ENCODE measurements around the gene LACTB. TPM values are rescaled to one million over a fixed set of nuclear protein-coding genes. Genes with fewer than 3 reads are reported as not detected.

LACTB gene
- total and polyA plus RNA-seq, 2 of the 13 experiments (the other 11 are each of a cell fraction or from before 2014, with no cell fraction given), result 14.8 to 23.0 TPM

DNA sequence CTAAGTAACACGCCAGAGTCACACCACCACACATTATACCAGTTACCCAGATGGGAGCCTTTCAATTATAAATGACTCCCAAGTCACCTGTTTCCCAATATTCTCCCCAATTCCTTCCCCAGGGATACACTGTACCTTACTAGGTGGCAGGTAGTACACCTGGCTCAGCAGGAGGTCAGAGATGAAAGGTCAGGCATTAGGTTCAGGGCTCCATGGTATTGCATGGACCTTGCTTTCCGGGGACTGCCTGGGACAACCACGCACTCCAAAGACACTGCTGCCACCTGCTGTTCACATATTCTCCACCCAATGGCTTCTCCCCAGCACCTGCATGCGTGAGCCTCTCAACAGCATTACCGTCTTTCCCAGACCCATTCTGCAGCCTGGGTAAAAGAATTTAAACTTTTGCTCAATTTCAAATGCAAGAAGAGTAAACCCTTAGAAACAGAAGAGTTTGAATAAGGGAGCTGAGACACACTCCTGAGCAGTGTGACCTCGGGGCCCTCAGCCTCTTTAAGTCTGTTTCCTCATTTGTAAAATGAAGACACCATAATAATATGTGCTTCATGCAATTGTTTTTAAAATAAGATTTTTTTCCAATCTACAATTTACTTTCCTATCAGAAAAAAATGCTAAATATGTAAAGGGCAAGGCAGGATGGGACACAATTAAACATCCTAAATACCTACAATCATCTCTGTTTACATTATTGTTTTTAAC lies 28.0 kb upstream of the LACTB start (continued):
- TF ChIP-seq ZNF574 (CRISPR knock-in tag; IDR thresholded peaks at IDR 0.05), result peak; percentile 74; the same call in 1 of the 2 replicates
- peak; percentile 89; the same call in 1 of the 2 replicates for TF ChIP-seq ZNF580 (CRISPR knock-in tag; IDR thresholded peaks at IDR 0.05; ENCODE audit: borderline replicate concordance, low read depth)
- TF ChIP-seq, protein P1, sequence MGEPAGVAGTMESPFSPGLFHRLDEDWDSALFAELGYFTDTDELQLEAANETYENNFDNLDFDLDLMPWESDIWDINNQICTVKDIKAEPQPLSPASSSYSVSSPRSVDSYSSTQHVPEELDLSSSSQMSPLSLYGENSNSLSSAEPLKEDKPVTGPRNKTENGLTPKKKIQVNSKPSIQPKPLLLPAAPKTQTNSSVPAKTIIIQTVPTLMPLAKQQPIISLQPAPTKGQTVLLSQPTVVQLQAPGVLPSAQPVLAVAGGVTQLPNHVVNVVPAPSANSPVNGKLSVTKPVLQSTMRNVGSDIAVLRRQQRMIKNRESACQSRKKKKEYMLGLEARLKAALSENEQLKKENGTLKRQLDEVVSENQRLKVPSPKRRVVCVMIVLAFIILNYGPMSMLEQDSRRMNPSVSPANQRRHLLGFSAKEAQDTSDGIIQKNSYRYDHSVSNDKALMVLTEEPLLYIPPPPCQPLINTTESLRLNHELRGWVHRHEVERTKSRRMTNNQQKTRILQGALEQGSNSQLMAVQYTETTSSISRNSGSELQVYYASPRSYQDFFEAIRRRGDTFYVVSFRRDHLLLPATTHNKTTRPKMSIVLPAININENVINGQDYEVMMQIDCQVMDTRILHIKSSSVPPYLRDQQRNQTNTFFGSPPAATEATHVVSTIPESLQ (CRISPR knock-in tag; conservative IDR thresholded peaks at IDR 0.05), result no peak
- 0 out of 2 replicates have a peak, but pooled peaks have one; percentile 11 for TF ChIP-seq HCFC1 (IDR thresholded peaks at IDR 0.05; ENCODE audit: low read depth, low read length)
- TF ChIP-seq, protein P2, sequence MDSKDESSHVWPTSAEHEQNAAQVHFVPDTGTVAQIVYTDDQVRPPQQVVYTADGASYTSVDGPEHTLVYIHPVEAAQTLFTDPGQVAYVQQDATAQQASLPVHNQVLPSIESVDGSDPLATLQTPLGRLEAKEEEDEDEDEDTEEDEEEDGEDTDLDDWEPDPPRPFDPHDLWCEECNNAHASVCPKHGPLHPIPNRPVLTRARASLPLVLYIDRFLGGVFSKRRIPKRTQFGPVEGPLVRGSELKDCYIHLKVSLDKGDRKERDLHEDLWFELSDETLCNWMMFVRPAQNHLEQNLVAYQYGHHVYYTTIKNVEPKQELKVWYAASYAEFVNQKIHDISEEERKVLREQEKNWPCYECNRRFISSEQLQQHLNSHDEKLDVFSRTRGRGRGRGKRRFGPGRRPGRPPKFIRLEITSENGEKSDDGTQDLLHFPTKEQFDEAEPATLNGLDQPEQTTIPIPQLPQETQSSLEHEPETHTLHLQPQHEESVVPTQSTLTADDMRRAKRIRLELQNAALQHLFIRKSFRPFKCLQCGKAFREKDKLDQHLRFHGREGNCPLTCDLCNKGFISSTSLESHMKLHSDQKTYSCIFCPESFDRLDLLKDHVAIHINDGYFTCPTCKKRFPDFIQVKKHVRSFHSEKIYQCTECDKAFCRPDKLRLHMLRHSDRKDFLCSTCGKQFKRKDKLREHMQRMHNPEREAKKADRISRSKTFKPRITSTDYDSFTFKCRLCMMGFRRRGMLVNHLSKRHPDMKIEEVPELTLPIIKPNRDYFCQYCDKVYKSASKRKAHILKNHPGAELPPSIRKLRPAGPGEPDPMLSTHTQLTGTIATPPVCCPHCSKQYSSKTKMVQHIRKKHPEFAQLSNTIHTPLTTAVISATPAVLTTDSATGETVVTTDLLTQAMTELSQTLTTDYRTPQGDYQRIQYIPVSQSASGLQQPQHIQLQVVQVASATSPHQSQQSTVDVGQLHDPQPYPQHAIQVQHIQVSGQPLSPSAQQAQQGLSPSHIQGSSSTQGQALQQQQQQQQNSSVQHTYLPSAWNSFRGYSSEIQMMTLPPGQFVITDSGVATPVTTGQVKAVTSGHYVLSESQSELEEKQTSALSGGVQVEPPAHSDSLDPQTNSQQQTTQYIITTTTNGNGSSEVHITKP (CRISPR knock-in tag; IDR thresholded peaks at IDR 0.05; ENCODE audit: low read depth), result no peak
- no peak for TF ChIP-seq MLLT10 (CRISPR knock-in tag; IDR thresholded peaks at IDR 0.05)
- TF ChIP-seq ZBTB34 (CRISPR knock-in tag; IDR thresholded peaks at IDR 0.05), result peak; percentile 54; the same call in 1 of the 2 replicates
- 0 out of 2 replicates have a peak, but pooled peaks have one; percentile 27 for TF ChIP-seq ARID3A (IDR thresholded peaks at IDR 0.05; ENCODE audit: low read depth, low read length)
- TF ChIP-seq RFX5 (IDR thresholded peaks at IDR 0.05; ENCODE audit: low read depth, low read length), result peak; percentile 44; the same call in 1 of the 2 replicates
- peak; percentile 26; the same call in 1 of the 2 replicates for TF ChIP-seq ZFY (CRISPR knock-in tag; IDR thresholded peaks at IDR 0.05)
- peak; percentile 74; the same call in 1 of the 2 replicates for TF ChIP-seq RXRA (CRISPR knock-in tag; IDR thresholded peaks at IDR 0.05)
- TF ChIP-seq, protein P3, sequence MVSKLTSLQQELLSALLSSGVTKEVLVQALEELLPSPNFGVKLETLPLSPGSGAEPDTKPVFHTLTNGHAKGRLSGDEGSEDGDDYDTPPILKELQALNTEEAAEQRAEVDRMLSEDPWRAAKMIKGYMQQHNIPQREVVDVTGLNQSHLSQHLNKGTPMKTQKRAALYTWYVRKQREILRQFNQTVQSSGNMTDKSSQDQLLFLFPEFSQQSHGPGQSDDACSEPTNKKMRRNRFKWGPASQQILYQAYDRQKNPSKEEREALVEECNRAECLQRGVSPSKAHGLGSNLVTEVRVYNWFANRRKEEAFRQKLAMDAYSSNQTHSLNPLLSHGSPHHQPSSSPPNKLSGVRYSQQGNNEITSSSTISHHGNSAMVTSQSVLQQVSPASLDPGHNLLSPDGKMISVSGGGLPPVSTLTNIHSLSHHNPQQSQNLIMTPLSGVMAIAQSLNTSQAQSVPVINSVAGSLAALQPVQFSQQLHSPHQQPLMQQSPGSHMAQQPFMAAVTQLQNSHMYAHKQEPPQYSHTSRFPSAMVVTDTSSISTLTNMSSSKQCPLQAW (CRISPR knock-in tag; IDR thresholded peaks at IDR 0.05), result 0 out of 2 replicates have a peak, but pooled peaks have one; percentile 42
- no peak for TF ChIP-seq HIVEP1 (CRISPR knock-in tag; IDR thresholded peaks at IDR 0.05)

Data from HepG2 (cell line).